Ovary (tissue), 9 donors: ENCODE data around the gene H6PD. TPM values are rescaled to one million over a fixed set of nuclear protein-coding genes. Genes with fewer than 3 reads are reported as not detected.

Experiments used
- DNase-seq, 5 donors: peaks; one replicate each; pipeline ENCODE4 v3.0.0-alpha.2; 2019 to 2020
- H3K27ac ChIP-seq, 2 donors: fragments of 200-600 bp; one replicate each; pipeline versions ENCODE4 v1.5.1 to v1.8.0; 2019 to 2022
- H3K27me3 ChIP-seq: fragments of 200-600 bp; one replicate; pipeline ENCODE4 v1.8.0; 2022
- H3K36me3 ChIP-seq: fragments of 200-600 bp; sonication (generic); one replicate; pipeline ENCODE4 v1.5.1; 2019
- H3K4me1 ChIP-seq: one replicate; pipeline ENCODE4 v1.8.1; 2013; ENCODE audit warnings: mild to moderate bottlenecking, moderate library complexity; ENCODE audit not compliant: insufficient read depth
- H3K4me3 ChIP-seq: fragments of 200-600 bp; sonication (generic); one replicate; pipeline ENCODE4 v1.5.1; 2017
- H3K9me3 ChIP-seq, 2 donors: fragments of 200-600 bp in 1 of 2; sonication (generic) in 1 of 2; one replicate each; pipeline versions ENCODE4 v1.5.1 to v1.8.1; 2013 to 2019; ENCODE audit warnings: mild to moderate bottlenecking in 1 of 2, moderate library complexity in 1 of 2
- EP300 ChIP-seq: sonication (generic); formaldehyde crosslinking; IDR thresholded peaks from one replicate; pipeline ENCODE4 v1.6.1; 2017; ENCODE audit warnings: antibody characterized with exemption
- POLR2A ChIP-seq: fragments of 450-650 bp; IDR thresholded peaks from one replicate; pipeline ENCODE4 v1.6.1; 2017; ENCODE audit warnings: antibody characterized with exemption, mild to moderate bottlenecking, moderate library complexity
- WGBS, 3 donors: extraction: QIAGEN DNeasy Blood & Tissue Kit in 1 of 3; methylation state at CpG; one replicate each; pipeline versions ENCODE4 v1.1.5 to v1.1.7; 2013 to 2017; 5-methylcytosine and 5-hydroxymethylcytosine counted together
- intact Hi-C, 4 donors: fragments of 100-400 bp; cut with DNase I; formaldehyde crosslinking; loops; one replicate each; pipeline versions ENCODE4 v1.11.0 to v1.15.1; 2022 to 2023
- polyA plus RNA-seq, 2 donors: library from polyadenylated mRNA; stranded (reverse); fragments of 200-250 nt in 1 of 2; fragments of 350-450 nt in 1 of 2; fragmentation: Illumina TruSeq in 1 of 2; extraction: RNeasy Lipid Tissue Mini Kit (QIAGEN cat#74804) in 1 of 2; gene quantifications; one replicate each; pipeline ENCODE4 v1.2.3, GENCODE V29; 2013 to 2014
- total RNA-seq, 7 donors: library from RNA; depleted of rRNA in 2 of 7; stranded (reverse); fragments of >200 nt in 2 of 7; fragmentation: NEBNext Ultra II Directional in 3 of 7; extraction: Animal tissue kit (Norgen Biotek cat#: 25700) in 3 of 7; gene quantifications; one replicate each; pipeline versions ENCODE4 v1.1.0 to v1.2.4, GENCODE V29; 2016 to 2023
- TF ChIP-seq, protein P1 (sequence below), 3 donors: fragments of 450-650 bp in 2 of 3; fragments of 200-600 bp in 1 of 3; IDR thresholded peaks; one replicate each; pipeline versions ENCODE4 v1.5.1 to v1.8.0; 2016 to 2022; ENCODE audit warnings: antibody characterized with exemption in 3 of 3, mild to moderate bottlenecking in 1 of 3
- donor health status: DM: no; HTN: no; CAD: no; lungs with moderate emphysema.
- donor health status: DM: no; HTN: no; CAD: no.
- donor health status: Bipolar disorder and iron deficiency.
- donor health status: DM: yes; HTN: yes; CAD: no.
- donor health status: DM: no; HTN: no; CAD: no.
- donor health status: DM: yes; HTN: yes; CAD: no.

Gene H6PD
- total and polyA plus RNA-seq, 9 donors = 47.0 to 148 (median 89.7) TPM

DNA sequence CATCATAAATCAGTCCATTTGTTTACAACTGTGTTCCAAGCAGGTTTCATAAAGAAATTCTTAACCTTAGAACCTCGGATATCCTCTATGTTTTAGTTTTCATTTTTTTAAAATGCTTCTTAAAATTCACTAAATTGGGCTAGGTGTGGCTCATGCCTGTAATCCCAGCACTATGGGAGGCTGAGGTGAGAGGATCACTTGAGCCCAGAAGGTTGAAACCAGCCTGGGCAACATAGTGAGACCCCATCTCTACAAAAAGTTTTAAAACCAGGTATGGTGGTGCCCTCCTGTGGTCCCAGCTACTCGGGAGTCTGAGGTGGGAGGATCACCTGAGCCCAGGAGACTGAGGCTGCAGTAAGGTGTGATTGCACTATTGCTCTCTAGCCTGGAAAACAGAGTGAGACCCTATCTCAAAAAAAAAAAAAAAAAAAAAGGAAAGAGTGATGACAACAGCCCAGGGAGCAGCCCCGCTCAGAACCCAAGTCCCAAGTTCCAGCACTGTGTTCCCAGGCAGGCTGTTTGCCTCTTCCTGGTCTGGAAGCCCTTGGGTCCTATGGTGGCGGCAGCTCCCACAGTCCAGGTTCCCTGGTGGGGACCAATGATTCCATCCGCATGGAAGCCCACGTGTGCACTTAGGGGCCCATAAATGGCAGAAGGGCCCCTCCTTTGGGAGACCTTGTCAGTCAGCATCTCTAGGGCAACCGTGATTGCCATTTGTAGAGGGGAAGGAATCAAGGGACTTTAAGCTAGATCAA lies 33.4 kb downstream of the H6PD start:
- WGBS, 3 donors = 84 to 93% (median 84%) methylated on average over 7 of the region's 7 CpGs

DNA sequence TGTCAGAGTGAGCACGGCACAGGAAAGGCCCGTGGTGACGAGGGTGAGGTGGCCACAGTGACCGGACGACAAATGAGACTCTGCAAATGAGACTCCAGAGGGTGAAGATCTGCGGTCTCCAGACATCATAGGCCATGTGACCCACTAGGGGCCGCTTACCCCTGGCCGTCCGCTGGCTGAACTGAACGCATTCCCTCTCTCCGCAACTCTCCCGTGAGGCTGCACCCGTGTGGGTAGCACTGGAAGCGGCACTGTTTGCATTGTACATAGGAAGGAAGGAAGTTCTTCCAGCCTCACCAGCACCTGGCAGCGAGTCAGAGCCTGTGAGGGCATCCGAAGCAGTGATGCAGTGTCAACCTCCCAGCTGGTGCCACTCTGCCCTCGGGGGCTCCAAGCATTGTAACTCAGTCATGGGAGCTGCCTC lies 34.5 kb downstream of the H6PD start:
- Histone ChIP-seq H3K4me1 (peaks cover 3% of the 10 kb centered on the region), H3K9me3 (no peaks in the 10 kb centered on the region), H3K36me3 (no peaks in the 10 kb centered on the region), H3K27me3 (no peaks in the 10 kb centered on the region), H3K4me3 (no peak overlapping the region), H3K27ac (no peak overlapping the region)
- intact Hi-C loops = loop anchor here in 3 of 4 donors (5.0 to 10.0 kb wide), 3 partner anchors 186 to 223 kb away; no protein-coding TSS in a partner anchor
- no peak for TF ChIP-seq POLR2A
- TF ChIP-seq EP300 = no peak
- TF ChIP-seq, protein P1, sequence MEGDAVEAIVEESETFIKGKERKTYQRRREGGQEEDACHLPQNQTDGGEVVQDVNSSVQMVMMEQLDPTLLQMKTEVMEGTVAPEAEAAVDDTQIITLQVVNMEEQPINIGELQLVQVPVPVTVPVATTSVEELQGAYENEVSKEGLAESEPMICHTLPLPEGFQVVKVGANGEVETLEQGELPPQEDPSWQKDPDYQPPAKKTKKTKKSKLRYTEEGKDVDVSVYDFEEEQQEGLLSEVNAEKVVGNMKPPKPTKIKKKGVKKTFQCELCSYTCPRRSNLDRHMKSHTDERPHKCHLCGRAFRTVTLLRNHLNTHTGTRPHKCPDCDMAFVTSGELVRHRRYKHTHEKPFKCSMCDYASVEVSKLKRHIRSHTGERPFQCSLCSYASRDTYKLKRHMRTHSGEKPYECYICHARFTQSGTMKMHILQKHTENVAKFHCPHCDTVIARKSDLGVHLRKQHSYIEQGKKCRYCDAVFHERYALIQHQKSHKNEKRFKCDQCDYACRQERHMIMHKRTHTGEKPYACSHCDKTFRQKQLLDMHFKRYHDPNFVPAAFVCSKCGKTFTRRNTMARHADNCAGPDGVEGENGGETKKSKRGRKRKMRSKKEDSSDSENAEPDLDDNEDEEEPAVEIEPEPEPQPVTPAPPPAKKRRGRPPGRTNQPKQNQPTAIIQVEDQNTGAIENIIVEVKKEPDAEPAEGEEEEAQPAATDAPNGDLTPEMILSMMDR (IDR thresholded peaks at IDR 0.05) = no peak
- DNase-seq = no peak
- WGBS, 3 donors = 85 to 88% (median 87%) methylated on average over 17 of the region's 17 CpGs

More for the DNA sequence above, 33.4 kb downstream of the H6PD start:
- H3K4me1 ChIP-seq = peaks cover 3% of the 10 kb centered on the region
- H3K9me3 ChIP-seq = no peaks in the 10 kb centered on the region
- no peak for TF ChIP-seq EP300
- DNase-seq = no peak
- intact Hi-C loops = loop anchor here (1.0 to 10.0 kb wide), 5 partner anchors 187 to 224 kb away; no protein-coding TSS in a partner anchor
- H3K4me3 ChIP-seq = no peak overlapping the region
- no peak overlapping the region for H3K27ac ChIP-seq
- no peaks in the 10 kb centered on the region for H3K27me3 ChIP-seq
- no peaks in the 10 kb centered on the region for H3K36me3 ChIP-seq

DNA sequence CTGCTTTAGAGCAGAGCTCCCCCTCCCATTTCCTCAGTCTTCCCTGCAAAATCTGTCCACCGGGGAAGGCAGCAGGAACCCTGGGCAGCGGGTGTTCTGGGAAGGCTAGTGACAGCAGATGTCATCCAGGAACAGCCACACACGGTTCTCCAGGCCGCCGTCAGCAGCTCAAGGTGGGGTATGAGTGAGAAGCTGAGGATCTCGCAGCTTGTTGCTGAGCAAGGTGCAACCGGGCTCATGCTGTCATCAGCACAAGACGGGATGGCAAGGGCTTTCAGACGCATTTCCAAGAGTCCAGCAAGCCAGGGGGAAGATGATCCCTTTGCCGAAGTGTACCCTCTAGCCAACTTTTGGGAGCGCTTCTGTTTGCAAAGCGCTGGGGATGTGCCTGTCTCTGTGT lies 35.1 kb downstream of the H6PD start:
- H3K36me3 ChIP-seq = no peaks in the 10 kb centered on the region
- H3K27me3 ChIP-seq = no peaks in the 10 kb centered on the region
- no peaks in the 10 kb centered on the region for H3K9me3 ChIP-seq
- no peak overlapping the region for H3K27ac ChIP-seq
- DNase-seq = no peak
- WGBS, 3 donors = 81 to 86% (median 82%) methylated on average over 12 of the region's 12 CpGs
- H3K4me3 ChIP-seq = no peak overlapping the region
- no peak for TF ChIP-seq POLR2A
- no peak for TF ChIP-seq EP300
- TF ChIP-seq, protein P1 (IDR thresholded peaks at IDR 0.05) = no peak
- peaks cover 3% of the 10 kb centered on the region for H3K4me1 ChIP-seq
- intact Hi-C loops = loop anchor here in 3 of 4 donors (5.0 to 10.0 kb wide), 4 partner anchors 185 to 305 kb away; no protein-coding TSS in a partner anchor

DNA sequence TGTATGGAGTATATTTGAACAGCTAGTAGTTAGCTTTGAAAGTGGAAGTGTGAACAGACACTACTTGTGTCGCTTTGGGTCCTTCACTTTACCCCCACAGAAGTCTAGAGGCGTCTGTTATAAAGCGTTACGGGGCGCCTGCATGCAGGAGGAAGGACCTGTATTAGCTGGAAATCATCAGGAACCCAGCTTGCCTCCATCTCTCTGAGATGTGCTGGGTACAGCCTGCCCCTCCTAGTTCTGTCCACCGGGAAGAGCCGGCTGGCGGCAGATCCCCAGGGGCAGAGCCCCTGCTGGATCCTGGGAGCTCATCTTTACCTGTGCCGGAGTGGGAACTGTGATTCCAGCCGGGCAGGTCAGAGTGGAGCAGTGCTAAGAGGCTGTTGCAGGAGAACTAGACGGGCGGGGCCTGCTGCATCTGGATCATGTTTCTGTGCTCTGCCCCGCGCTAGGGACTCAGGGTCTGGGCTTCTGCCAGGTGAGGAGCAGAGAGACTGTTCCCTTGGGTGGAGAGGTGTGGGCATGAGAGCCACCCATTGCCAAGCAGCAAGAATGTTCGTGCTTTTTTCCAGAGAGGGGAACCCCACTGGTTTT lies 35.8 kb downstream of the H6PD start:
- H3K27me3 ChIP-seq = no peaks in the 10 kb centered on the region
- DNase-seq = no peak
- no peaks in the 10 kb centered on the region for H3K36me3 ChIP-seq
- H3K9me3 ChIP-seq = no peaks in the 10 kb centered on the region
- peaks cover 3% of the 10 kb centered on the region for H3K4me1 ChIP-seq
- intact Hi-C loops = loop anchor here in 1 of 4 donors (10.0 kb wide), 1 partner anchor 304 kb away; no protein-coding TSS in a partner anchor
- H3K4me3 ChIP-seq = no peak overlapping the region
- TF ChIP-seq, protein P1 (IDR thresholded peaks at IDR 0.05) = no peak
- TF ChIP-seq POLR2A = no peak
- no peak for TF ChIP-seq EP300
- WGBS, 3 donors = 62 to 71% (median 68%) methylated on average over 15 of the region's 15 CpGs
- no peak overlapping the region for H3K27ac ChIP-seq
